GM19035 (cell line): ENCODE data around the gene FRYL.
"Not testable (repeated sequence)": the region's sequence is repeated elsewhere in the genome, so short reads cannot be mapped to it uniquely, and the experiment has no call there.

Source experiments
- ATAC-seq: cut with Tn5 transposase; IDR thresholded peaks from one replicate; pipeline ENCODE4 v1.9.1; 2021; ENCODE audit not compliant: unreplicated experiment

The FRYL gene

DNA sequence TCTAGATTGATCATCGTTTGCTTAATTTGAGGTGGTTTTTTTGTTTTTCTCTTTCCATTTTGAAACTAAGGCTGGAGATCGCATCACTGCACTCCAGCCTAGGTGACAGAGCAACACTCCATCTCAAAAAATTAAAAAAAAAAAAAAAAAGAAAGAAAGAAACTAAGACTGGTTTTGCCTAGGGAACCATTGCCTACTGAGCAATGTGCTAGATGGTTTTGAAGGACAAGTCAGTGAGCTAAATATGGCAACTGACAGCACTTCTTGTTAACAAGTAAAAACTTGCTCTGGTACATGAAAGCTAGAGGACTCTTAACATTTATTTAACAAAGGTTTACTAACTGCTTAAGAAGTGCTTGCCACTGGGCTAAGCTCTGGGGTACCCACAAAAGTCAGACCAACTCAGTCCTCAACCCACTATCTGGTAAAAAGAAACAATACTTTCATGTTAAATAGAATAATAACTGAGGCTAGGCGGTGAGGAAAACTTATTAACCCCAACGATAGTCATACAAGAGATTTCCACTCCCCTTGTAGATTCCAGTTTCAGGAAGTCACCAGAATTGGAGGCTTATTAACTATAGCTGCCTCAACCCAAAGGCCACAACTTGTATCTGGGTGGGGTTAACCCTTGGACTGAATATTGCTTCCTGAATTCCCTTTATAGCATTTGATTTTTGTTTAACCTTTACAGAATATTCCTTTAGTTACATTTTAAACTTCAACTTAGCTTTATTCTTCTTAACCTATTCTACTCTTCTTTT lies 111.6 kb downstream of the FRYL start:
- ATAC-seq, result no peak

DNA sequence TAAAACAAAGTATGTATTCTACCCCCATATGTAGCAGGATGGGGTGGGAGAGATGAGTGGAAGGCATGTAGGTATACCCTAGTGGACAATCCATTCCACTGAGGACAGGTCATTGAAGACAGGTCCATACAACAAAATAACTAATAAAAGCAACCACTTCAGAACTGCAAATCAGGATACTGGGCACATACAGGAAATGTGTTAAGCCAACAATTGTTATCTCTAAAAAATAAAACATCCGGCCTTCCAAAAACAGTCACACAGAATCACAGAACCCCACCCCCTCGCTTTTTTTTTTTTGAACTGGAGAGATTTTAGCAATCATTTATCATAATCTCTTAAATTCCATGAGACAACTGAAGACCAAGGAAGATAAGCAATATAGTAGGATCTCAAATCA lies 112.9 kb downstream of the FRYL start:
- ATAC-seq, result no peak

GRCh38 chr4:48665555-48666186 lies 114.4 kb downstream of the FRYL start:
- ATAC-seq, result no peak

GRCh38 chr4:48664938-48665337 lies 115.1 kb downstream of the FRYL start:
- no peak for ATAC-seq

DNA sequence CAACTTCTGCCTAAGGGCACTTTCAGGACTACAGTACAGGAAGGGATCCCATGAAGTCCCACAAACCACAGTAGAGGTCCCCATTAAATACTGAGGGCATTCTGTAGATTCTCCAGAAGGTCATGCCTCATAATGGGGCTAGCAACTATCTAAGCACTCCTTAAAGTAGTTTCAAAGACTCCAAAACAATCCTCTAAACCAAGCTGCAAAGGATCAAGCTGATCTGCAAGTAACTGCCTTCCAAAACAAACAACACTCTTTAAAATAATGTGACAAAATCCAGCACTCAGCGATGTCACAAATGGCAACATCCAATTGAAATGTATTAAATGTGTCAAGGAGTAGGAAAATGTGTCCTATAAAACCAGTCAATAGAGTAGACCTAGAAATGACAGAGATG lies 118.7 kb downstream of the FRYL start:
- no peak for ATAC-seq

DNA sequence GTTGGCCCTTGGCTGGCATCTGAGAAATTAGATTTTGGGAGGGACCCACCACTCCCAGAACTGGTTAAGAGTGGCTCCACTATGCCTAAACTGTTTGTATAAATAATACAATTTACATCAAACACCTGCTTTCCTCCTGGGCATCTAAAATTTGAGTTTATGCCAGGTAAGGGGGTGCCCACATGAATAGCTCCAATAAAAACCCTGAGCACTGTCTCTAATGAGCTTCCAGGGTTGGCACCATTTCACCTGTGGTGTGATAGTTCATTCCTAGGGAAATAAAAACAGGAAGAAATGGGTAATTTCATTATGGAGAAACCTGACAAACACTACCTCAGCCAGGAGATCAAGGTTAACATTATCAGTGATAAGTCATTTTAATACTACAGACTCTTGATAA lies 119.7 kb downstream of the FRYL start:
- no peak for ATAC-seq

DNA sequence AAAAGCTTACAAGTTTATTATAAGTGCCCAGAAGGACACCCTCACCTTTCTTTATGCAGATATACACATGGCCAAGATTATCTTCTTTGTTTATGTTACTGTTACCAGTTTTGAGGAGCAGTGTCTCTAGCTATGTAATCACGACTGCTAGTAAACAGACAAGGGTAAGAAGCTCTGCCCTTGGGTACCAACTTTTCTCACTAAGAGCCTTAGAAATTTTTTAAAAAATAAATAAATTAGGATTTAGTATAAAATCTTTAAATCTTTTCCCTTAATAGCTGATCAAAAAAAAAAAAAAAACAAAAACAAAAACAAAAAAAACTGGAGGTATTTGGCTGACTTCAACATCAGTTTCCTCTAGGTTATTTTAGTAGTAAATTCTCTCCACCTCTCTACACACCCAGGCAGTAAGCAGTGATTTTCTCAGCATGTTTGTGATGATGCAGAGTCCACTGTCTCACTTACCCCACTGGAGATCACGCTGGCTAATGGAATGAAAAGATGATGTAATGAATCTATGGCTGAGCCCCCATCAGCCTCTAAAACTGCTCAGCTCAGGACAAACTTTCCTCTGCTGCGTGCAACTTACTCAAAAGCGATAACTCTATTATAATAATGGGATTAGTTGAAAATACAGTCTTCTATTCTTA lies 125.9 kb downstream of the FRYL start:
- no peak for ATAC-seq

- ATAC-seq, result no peak
Observed at GRCh38 chr4:48653217-48654014, 126.7 kb downstream of the FRYL start.

GRCh38 chr4:48651914-48652313 lies 128.2 kb downstream of the FRYL start:
- ATAC-seq, result no peak

DNA sequence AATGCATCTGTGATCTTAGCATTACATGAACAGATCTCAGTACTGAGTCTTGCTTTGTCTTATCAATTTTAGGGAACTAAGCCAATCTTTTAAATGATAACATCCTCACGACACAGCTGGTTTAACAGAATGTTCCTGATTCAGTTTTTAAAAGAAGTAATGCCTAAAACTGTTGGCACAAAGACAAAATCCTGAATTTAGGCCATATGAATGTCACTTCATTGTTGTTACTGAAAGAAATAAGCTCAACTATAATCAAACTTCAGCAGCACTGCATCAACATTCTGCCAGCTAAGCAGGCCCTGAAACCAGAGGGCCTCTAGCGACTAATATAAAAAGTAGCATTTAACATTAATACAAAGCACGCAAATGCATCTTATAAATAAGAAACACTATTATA lies 130.6 kb downstream of the FRYL start:
- ATAC-seq, result no peak

- ATAC-seq, result no peak
Observed at GRCh38 chr4:48645225-48645794, 134.8 kb downstream of the FRYL start.

- ATAC-seq, result no peak
Observed at GRCh38 chr4:48642421-48643374, 137.4 kb downstream of the FRYL start.

DNA sequence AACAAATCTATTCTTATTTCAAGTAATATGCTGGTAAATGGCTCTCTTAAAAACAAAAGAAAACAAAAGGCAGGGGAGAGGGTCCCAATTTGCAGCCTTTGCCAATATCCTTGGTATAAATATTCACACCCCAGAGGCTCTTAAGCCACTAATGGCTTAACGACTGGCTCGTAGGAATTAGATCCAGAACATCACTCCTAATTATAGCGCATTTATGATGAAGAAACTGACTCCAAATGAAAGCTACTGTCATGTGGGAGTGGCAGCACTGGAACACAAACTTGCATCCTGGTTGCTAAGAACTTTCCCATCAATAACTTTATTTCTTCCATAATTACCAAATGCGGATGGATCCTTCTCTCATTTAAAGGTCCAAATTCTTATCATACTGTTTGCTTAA lies 138.7 kb downstream of the FRYL start:
- no peak for ATAC-seq

- no peak for ATAC-seq
Observed at GRCh38 chr4:48640699-48641098, 139.4 kb downstream of the FRYL start.

- no peak for ATAC-seq
Observed at GRCh38 chr4:48640225-48640624, 139.9 kb downstream of the FRYL start.

DNA sequence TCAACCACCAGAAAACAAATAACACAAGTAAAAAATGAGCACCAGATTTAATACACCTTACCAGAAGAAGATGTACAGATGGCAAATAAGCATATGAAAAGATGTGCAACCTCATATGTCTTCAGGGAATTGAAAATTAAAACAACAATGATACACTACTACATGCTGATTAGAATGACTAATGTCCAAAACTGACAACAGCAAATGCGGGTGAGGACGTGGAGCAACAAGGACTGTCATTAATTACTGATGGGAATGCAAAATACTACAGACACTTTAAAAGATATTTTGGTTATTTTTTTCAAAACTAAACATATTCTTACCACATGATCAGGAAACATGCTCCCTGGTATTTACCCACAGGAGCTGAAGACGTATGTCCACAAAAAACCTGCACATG lies 140.3 kb downstream of the FRYL start:
- ATAC-seq, result no peak

GRCh38 chr4:48638586-48638985 lies 141.5 kb downstream of the FRYL start:
- ATAC-seq, result not testable (repeated sequence)

- ATAC-seq, result no peak
Observed at GRCh38 chr4:48636911-48637310, 143.2 kb downstream of the FRYL start.

DNA sequence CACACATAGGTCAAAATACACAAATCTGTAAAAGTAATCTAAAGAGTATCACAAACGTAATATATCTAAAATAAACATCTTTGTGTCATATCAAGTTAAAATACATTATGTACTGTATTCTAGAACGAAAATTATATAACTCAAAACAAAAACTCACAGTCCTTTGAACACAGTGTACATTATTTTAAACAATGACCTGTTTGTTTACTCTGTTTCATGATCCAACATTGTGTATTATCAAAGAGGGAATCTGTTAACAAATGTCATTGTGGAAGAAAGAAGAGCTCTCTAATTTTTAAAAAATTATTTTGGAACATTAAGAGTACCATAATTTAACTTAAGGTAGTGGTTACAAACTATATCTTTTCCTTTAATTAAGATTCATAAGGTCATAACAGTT lies 144.1 kb downstream of the FRYL start:
- no peak for ATAC-seq

GRCh38 chr4:48635310-48635709 lies 144.8 kb downstream of the FRYL start:
- ATAC-seq, result no peak
